HAP-1 (cell line): ENCODE results near the gene ARFGAP1.

Source experiments
- DNase-seq, 2 experiments: peaks; one replicate each; pipeline ENCODE4 v3.0.0-alpha.2; 2016 to 2020; ENCODE audit warnings: low spot score in 2 of 2
- H3K27me3 ChIP-seq: fragments of 250-450 bp; sonication (Bioruptor Pico); 2 replicates; pipeline ENCODE4 v1.5.1; 2020; ENCODE audit warnings: low read depth, mild to moderate bottlenecking, moderate library complexity
- H3K36me3 ChIP-seq: fragments of 250-450 bp; sonication (Bioruptor Pico); replicated peaks from 2 replicates; pipeline ENCODE4 v1.5.1; 2020; ENCODE audit warnings: mild to moderate bottlenecking
- H3K4me1 ChIP-seq: fragments of 250-450 bp; sonication (Bioruptor Pico); 2 replicates; pipeline ENCODE4 v1.5.1; 2020; ENCODE audit warnings: mild to moderate bottlenecking
- H3K4me3 ChIP-seq: fragments of 250-450 bp; sonication (Bioruptor Pico); 2 replicates; pipeline ENCODE4 v1.5.1; 2020; ENCODE audit warnings: mild to moderate bottlenecking, moderate library complexity
- H3K9me3 ChIP-seq: fragments of 250-450 bp; sonication (Bioruptor Pico); 2 replicates; pipeline ENCODE4 v1.5.1; 2020; ENCODE audit warnings: mild to moderate bottlenecking, moderate library complexity
- in situ Hi-C: fragments of 300-500 bp; cut with MboI; formaldehyde crosslinking; loops from 3 replicates; pipeline ENCODE4 v1.14.3; 2020; ENCODE audit warnings: low sequenced_read_pairs, inconsistent platforms, mixed read lengths

ARFGAP1 gene

DNA sequence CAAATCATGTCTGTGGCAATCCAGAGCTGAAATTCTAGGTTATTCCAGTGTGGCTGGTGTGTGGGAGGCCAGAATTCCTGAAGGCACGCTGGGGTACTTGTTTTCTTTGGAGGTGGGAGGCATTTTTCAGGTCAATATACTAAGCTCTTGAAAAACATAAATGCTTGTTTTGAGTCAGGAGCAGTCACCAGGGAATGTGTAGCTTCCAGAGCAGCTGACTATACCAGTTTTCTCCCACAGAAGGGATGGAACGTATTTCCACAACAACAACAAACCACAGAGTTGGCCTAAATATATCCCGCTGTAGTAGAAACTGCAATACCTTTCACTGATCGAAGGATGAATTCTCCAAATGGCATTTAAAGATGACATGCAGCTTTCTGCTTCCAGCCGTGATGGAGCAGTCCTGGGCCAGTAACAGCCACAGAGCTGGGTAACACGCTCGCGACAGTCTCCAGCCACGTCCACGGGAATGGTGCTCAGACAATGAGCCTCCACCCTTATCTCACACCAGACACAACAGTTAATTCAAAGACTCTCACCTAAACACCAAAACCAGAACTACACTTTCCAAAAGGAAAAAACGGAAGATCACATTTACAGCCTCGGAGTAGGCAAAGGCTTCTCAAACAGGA is 65.3 kb downstream of the ARFGAP1 start:
- DNase-seq, result no peak
- no peaks in the 10 kb centered on the region for H3K9me3 ChIP-seq
- no peaks in the 10 kb centered on the region for H3K36me3 ChIP-seq
- H3K4me1 ChIP-seq, result no peaks in the 10 kb centered on the region
- no peak overlapping the region for H3K4me3 ChIP-seq
- peaks cover 7% of the 10 kb centered on the region for H3K27me3 ChIP-seq
- in situ Hi-C loops, result no loop called here
